HEK293 (cell line): ENCODE data around the gene MESD.

Experiments used
- CTCF ChIP-seq: fragments of 450-650 bp; formaldehyde crosslinking; IDR thresholded peaks from 2 replicates; pipeline ENCODE4 v1.5.1; 2016; ENCODE audit warnings: missing biosample characterization, missing genetic modification characterization
- GLIS1 ChIP-seq: fragments of 450-650 bp; formaldehyde crosslinking; IDR thresholded peaks from 2 replicates; pipeline ENCODE4 v1.5.1; 2016; ENCODE audit warnings: missing biosample characterization, missing genetic modification characterization
- KLF7 ChIP-seq: fragments of 450-650 bp; formaldehyde crosslinking; IDR thresholded peaks from 2 replicates; pipeline ENCODE4 v1.5.1; 2016; ENCODE audit warnings: missing biosample characterization, missing genetic modification characterization, borderline replicate concordance
- YY1 ChIP-seq: fragments of 450-650 bp; formaldehyde crosslinking; IDR thresholded peaks from 2 replicates; pipeline ENCODE4 v1.5.1; 2018; ENCODE audit warnings: missing biosample characterization, missing genetic modification characterization
- ZBTB8A ChIP-seq: fragments of 450-650 bp; formaldehyde crosslinking; IDR thresholded peaks from 2 replicates; pipeline ENCODE4 v1.5.1; 2016; ENCODE audit warnings: missing biosample characterization, missing genetic modification characterization
- ZFP37 ChIP-seq: fragments of 450-650 bp; formaldehyde crosslinking; IDR thresholded peaks from 2 replicates; pipeline ENCODE4 v1.5.1; 2016; ENCODE audit warnings: missing biosample characterization, missing genetic modification characterization
- ZNF114 ChIP-seq: fragments of 450-650 bp; formaldehyde crosslinking; IDR thresholded peaks from 2 replicates; pipeline ENCODE4 v1.5.0; 2017; ENCODE audit warnings: missing biosample characterization, missing genetic modification characterization
- ZNF133 ChIP-seq: fragments of 450-650 bp; formaldehyde crosslinking; IDR thresholded peaks from 2 replicates; pipeline ENCODE4 v1.5.1; 2016; ENCODE audit warnings: missing biosample characterization, missing genetic modification characterization
- ZNF311 ChIP-seq: fragments of 450-650 bp; formaldehyde crosslinking; IDR thresholded peaks from 2 replicates; pipeline ENCODE4 v1.5.1; 2017; ENCODE audit warnings: missing biosample characterization, missing genetic modification characterization, borderline replicate concordance
- ZNF398 ChIP-seq: fragments of 450-650 bp; formaldehyde crosslinking; IDR thresholded peaks from 2 replicates; pipeline ENCODE4 v1.5.1; 2017; ENCODE audit warnings: missing biosample characterization, missing genetic modification characterization
- ZNF433 ChIP-seq: fragments of 450-650 bp; formaldehyde crosslinking; IDR thresholded peaks from 2 replicates; pipeline ENCODE4 v1.5.1; 2016; ENCODE audit warnings: missing biosample characterization, missing genetic modification characterization, low read depth
- ZNF518A ChIP-seq: fragments of 450-650 bp; formaldehyde crosslinking; conservative IDR thresholded peaks from 2 replicates; pipeline ENCODE4 v1.5.1; 2016; ENCODE audit warnings: low read depth, missing biosample characterization, missing genetic modification characterization
- ZNF580 ChIP-seq: fragments of 450-650 bp; formaldehyde crosslinking; IDR thresholded peaks from 2 replicates; pipeline ENCODE4 v1.5.1; 2016; ENCODE audit warnings: missing biosample characterization, missing genetic modification characterization
- ZNF629 ChIP-seq: fragments of 450-650 bp; formaldehyde crosslinking; IDR thresholded peaks from 2 replicates; pipeline ENCODE4 v1.5.1; 2017; ENCODE audit warnings: missing biosample characterization, missing genetic modification characterization

- TF ChIP-seq ZBTB8A (tag by site-specific recombination) (no peak), ZNF580 (tag by site-specific recombination) (no peak), ZNF433 (no peak), ZNF133 (tag by site-specific recombination) (no peak), ZFP37 (tag by site-specific recombination) (no peak), ZNF629 (tag by site-specific recombination) (no peak), ZNF518A (tag by site-specific recombination) (no peak), CTCF (no peak), KLF7 (tag by site-specific recombination) (no peak), GLIS1 (no peak), YY1 (tag by site-specific recombination) (no peak), ZNF114 (no peak), ZNF311 (tag by site-specific recombination) (no peak), ZNF398 (no peak)
Observed at GRCh38 chr15:80934761-80935221, 54.8 kb downstream of the MESD start.
